GM12872 (cell line): ENCODE measurements around the gene ISL2.

Experiments
- CTCF ChIP-seq: IDR thresholded peaks from 3 replicates; pipeline ENCODE4 v1.5.1; 2011; ENCODE audit warnings: low read depth, mild to moderate bottlenecking, low read length, moderate library complexity; ENCODE audit not compliant: insufficient read depth

Gene ISL2

GRCh38 chr15:76332796-76333195 is 3.8 kb upstream of the ISL2 start:
- no peak for TF ChIP-seq CTCF

GRCh38 chr15:76333309-76333708 is 3.3 kb upstream of the ISL2 start:
- no peak for TF ChIP-seq CTCF

DNA sequence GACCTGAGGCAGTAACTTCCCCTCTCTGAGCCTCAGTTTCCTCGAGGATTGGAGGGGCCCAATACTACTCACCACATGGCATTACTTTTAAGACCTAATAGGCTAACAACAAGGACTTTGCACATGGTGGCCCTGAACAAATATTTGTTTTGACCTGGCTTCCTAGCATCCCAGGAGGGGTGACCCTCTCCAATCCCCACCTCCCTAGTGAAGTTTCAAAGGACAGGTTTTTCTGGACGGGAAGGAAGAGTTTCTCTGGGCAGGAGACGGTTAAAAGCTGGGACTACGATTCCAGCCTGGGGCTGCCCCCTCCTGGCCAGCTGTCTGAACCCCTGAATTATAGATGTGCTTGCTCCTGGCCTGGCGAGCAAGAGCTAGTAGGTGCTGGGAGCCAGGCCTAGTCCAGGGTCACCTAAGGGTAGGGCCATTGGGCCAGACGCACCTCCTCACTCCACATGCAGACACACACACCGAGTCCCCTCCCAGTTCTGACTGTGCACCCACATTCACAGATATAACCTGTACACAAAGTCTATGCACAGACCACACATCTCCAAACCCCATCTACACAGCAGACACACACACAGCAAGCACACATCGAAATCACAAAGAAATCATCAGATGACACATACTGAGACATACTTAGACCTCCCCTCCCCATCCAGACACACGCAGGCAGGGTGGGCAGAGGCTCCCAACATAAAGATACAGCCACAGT is 2.7 kb upstream of the ISL2 start:
- TF ChIP-seq CTCF = peak; percentile 50

DNA sequence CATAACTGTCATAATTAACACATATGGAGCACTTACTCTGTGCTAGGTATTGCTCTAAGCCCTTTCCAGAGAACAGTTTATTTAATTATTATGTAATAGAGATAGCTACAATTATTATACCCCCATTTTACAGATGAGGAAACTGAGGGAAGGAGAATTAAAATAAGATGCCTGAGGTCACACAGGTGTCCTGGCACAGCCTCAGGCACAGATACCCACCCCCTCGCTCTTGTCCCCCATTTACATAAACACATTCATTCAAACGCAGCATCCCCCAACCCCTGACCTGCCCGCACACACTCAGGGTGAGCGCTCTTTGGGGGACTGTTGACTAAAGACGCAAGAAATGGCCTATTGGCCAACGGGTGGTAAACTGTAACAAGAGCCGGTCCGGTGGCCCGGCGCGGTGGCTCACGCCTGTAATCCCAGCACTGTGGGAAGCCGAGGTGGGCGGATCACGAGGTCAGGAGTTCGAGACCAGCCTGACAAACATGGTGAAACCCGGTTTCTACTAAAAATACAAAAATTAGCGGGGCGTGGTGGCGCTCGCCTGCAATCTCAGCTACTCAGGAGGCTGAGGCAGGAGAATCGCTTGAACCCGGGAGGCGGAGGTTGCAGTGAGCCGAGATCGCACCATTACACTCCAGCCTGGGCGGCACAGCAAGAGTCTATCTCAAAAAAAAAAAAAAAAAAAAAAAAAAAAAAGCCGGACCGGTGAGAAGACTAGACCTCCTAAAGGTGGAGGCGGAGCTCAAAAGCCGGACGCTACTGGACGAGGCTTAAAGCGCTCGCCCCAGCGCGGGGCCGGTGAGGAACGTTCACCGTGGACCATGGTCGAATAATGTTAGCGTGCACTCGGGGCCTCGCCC is 1.9 kb upstream of the ISL2 start:
- no peak for TF ChIP-seq CTCF

DNA sequence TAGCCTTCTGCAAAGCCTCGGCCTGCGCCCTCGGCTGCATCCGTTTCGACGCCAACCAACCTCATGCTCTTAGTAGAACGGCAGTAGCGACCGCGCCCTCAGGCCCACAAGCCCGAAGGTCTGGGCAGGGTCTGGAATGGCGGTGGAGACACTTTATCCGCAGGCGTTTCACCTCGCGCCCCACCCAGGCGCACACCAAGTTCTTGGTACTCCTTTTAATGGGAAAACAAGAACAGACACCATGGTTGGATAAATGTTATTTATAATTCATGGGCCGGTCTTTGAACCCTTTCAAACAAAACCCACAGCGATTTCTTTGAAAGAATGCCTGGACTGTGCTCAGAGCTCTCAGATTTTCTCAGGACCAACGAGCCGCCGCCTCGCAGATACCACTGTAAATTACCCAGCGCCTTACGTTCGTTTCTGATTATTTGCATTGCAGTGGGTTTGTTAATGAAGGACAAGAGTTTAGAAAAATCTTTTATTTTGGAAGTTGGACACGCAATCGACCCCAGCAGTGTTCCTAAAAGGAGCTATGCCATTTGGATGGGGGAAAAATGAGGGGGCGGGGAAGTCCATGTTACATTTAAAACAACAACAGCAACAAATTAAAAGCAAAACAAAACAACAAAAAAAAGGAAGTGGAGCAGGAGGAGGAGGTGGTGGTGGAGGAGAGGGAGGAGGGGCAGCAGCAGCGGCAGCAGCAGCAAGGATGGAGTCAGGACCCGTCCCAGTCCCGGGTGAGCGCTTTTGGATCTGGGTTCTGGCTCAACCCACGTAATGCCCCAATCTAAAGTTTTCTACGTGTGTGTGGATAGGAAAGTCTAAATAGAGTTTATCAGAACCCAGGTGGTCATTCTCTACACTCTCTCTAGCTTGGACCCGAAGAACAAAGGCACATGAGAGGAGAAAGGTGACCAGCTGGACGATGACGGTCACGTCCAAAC is 993 bp upstream of the ISL2 start:
- no peak for TF ChIP-seq CTCF

GRCh38 chr15:76337059-76337695 is 604 bp downstream of the ISL2 start:
- TF ChIP-seq CTCF = no peak
